ENCODE data around the gene RAET1E.
"Not testable (repeated sequence)": the region's sequence is repeated elsewhere in the genome, so short reads cannot be mapped to it uniquely, and the experiment has no call there.

Gene RAET1E

DNA sequence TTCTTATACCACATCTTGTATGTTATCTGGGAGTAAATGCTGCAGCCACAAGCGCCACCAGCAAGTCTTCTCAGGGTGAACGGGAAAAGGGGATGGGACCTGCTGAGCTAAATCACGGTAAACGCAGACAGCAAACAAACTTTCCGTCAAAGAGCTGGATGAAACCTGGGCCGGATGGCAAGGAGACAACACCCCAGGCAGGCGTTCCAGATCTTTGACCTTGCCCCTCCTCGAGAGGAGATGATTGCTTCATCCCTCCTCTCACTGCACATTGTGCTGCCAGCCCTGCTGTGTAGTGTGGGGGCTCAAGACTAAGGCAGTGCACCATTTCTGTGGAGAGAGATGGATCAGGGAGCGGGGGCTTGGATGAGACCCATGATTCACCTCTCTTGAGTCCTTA is 9.8 kb downstream of the RAET1E start:
- no peak for FAIRE-seq

DNA sequence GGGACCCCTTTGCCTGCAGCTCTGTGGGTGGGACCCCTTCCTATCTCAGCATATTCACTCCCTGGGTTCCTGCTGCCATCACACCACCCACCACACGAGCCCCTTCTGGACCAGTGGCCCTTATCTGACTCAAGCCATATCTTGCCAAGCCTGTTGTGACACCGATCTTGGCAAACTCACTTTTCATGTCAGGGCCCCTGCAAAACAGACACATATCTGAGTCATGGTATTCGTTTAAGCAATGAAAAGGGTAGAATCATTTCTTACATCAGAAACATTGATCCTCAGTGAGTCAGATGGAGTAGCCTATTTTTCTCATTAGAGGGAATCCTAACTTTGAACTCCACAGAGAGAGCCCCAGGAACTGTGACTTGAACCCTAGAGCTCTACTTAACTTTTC is 10.6 kb downstream of the RAET1E start:
- FAIRE-seq: no peak

DNA sequence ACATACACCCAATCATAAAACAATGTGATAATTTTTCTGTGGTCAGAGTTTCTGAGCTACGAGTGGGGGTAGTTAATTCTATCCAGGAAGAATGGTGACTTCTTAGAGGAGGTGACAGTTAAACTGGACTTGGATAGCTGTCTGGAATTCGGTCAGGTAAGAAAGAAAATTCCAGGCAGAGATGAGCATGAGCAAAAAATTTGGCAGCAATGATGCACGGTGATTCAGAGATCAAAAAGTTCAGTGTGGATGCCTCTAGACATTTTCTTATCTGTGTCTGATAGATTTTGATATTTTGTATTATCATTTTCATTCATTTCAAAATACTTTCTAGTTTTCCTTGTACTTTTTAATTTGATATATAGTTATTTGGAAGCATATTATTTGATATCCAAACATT is 12.0 kb downstream of the RAET1E start:
- FAIRE-seq: no peak

DNA sequence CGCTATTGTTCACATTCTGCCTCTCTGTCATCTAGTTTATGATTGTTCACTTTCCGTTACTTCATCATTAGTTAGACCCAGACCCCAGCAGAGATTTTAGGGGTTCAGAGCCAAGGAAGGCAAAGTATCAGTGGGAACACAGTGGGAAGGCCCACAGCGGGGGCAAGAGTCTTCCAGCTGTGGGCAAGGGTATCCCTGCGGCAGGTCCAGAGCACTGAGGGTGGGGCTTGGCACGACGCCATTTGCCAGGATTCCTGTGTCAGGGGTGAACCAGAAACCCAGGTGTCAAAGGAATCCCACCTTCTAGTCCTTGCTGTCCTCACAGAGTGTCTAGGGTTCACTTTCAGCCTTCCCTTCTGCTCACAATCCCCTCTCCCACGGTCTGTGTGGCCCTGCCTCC is 13.3 kb downstream of the RAET1E start:
- FAIRE-seq: no peak

DNA sequence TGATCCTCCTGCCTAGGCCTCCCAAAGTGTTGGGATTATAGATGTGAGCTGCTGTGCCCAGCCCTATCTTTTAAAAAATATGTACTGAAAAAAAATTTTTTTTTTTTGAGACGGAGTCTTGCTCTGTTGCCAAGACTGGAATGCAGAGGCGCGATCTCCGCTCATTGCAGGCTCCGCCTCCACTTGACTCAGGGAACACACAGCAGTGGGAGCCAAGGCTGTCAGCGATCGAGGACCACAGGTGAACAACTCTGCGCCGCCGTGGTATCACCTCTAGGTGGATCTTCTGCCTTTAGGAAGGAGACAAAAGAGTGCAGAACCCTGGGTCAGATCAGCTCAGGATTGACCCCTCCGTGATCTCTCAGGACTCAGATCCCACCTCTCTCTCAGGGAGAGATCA is 13.7 kb downstream of the RAET1E start:
- no peak for FAIRE-seq

DNA sequence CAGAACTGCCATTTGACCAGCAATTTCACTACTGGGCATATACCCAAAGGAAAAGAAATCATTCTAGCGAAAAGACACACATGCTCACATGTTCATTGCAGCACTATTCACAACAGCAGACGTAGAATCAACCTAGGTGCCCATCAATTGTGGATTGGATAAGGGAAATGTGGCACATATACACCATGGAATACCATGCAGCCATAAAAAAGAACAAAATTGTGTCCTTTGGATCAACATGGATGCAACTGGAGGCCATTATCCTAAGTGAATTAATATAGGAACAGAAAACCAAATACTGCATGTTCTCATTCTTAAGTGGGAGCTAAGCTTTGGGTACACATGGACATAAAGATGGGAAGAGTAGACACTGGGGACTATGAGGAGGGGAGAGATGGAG is 16.1 kb downstream of the RAET1E start:
- FAIRE-seq: no peak

DNA sequence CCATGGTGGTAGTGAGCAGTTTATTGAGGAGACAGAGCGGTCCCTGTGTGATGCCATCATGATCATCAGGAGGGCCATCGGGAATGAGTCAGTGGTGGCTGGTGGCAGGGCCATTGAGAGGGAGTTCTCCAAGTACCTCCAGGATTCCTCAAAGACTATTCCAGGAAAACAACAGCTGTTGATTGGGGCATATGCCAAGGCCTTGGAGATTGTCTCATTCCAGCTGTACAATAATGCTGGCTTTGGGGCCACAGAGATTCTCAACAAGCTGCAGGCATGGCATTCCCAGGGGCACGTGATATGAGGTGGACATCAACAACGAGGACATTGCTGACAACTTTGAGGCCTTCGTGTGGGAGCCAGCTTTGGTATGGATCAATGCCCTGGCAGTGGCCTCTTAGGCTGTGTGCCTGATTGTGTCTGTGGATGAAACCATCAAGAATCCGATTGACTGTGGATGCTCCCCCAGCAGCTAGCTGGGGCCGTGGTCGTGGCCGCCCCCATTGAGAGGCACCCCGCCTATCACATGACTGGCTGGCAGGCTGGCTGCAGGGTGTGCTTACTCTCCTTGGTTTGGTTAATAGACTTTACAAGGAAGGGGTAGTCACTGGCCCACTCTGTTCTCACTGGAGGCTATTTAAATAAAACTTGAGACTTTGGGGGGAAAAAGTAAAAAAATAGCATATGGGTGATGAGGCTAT is 16.7 kb downstream of the RAET1E start:
- no peak for FAIRE-seq

DNA sequence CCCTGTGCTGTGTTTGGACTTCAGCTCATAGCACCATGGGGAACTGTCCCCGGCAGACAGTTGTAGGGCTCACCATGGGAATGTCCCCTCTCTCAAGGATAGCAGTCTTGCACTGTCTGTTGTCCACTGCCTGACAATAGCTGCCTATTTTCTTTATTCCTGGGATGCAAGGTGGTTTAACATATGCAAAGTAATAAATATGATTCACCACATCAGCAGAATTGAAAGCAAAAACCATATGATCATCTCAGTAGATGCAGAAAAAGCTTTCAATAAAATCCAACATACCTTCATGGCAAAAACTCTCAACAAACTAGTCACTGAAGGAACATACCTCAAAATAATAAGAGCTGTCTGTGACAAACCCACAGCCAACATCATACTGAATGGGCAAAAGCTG is 20.3 kb downstream of the RAET1E start:
- FAIRE-seq: no peak

DNA sequence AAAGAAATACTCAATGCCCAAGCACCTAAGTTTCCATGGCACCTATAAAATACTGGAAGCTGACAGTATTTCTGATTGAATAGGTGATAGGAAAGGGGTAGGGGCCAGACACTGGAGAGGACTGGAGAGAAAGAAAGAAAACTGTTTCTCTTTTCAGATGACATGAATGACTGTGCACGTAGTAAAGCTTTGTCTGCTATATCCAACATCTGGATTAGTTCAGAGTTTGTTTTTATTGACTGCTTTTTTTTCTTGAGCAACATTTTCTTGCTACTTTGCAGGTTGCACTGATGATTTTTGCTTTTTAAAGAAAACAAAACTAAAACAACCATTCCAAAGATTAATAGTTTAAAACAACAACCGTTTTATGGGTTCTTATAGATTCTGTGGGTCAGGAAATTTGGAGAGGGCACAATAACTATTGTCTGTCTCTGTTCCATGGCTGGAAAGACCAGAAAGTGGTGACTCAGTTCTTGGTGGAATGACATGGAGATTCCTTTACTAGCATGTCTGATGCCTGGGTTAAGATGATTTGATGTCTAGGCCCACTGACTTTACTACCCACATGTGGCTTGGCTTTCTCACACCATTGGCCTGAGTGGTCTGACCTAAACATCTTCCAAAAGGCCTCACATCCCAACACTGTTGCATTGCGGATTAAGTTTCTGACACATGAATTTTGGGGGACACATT is 21.5 kb downstream of the RAET1E start:
- no peak for FAIRE-seq

DNA sequence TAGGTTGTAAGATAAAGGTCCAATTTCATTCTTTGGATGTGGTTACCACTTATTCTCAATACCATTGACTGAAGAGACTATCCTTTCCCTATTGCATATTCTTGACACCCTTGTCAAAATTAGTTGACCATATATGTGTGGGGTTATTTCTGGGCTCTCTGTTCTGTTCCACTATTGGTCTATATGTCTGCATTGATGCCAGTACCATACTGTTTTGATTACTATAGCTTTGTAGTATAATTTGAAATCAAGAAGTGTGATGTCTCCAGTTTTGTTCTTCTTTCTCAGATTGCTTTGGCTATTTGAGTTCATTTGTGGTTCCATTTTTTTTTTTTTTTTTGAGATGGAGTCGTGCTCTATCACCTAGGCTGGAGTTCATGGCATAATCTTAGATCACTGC is 25.7 kb downstream of the RAET1E start:
- FAIRE-seq: no peak

DNA sequence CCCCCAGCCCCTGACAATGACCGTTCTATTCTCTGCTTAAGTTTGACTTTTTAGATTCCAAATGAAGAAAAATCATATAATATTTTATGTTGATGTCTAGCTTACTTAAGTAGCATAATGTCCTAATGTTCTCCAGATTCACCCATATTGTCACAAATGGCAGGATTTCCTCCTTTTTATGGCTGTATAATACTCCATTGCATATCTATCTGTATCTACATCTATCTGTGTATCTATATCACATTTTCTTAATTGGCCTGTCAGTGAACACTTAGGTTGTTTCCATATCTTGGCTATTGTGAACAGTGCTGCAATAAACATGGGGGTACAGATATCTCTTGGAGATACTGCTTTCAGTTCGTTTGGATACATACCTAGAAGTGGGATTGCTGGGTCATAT is 26.7 kb downstream of the RAET1E start:
- FAIRE-seq: no peak

DNA sequence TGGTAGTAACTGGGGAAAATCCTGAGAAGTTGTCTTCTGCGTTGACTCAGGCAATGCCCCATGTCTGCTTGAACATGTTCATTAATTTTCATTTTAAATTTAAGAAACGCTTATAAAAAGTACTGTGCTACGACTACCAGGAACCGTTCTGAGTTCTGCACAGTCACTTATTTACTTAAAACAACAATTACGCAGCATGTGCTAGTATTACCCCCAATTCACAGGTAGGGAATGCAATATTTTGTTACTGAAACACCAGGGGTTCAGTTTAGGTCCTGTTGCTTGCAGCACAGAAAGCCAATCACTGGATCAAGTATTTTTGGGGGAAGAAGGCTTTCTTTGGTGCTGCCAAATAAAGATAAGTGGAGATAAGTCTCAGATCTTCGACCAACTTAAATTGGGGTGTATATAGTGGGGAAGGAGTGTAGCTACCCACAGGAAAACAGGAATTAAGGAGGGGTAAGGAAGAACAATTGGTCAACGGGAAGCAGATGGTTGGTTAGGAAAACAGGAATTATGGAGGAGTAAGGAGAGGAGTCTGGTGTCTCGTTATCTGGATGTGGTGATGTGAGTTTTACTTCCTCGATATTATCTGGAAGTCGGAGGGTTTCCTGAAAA is 28.5 kb downstream of the RAET1E start:
- FAIRE-seq: no peak

DNA sequence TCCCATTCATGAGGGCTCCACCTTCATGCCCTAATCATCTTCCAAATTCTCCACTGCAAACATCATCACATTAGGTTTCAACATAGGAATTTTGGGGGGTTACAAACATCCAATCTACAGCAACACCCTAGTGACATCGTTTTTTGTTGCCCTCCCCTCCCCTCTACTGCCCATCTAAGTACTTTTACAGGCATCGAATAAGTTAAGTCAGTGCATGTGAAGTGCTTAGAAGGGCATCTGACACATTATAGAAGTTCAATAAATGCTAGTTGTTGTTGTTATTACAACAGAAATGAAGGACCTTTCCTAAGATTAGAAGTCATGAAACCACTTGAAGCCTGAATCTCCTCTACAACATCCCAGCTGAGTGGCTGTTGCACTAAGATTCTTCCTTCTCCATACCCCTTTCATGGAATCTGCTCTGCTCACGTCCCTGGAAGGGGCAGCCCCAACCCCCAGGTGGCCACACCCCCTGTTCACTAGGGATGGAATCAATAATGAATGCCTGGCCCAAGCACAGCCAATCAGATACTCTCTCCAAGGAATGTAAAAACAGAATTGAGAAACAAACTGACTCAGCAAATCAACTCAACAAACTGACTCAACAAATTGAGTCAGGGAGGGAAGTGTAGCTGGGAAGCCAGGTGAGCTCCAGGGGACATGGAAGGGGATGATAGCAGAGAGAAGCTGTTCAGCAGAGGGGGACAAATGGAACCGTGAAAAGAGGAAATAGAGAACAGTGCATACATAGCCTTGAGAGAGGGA is 29.9 kb downstream of the RAET1E start:
- no peak for FAIRE-seq

DNA sequence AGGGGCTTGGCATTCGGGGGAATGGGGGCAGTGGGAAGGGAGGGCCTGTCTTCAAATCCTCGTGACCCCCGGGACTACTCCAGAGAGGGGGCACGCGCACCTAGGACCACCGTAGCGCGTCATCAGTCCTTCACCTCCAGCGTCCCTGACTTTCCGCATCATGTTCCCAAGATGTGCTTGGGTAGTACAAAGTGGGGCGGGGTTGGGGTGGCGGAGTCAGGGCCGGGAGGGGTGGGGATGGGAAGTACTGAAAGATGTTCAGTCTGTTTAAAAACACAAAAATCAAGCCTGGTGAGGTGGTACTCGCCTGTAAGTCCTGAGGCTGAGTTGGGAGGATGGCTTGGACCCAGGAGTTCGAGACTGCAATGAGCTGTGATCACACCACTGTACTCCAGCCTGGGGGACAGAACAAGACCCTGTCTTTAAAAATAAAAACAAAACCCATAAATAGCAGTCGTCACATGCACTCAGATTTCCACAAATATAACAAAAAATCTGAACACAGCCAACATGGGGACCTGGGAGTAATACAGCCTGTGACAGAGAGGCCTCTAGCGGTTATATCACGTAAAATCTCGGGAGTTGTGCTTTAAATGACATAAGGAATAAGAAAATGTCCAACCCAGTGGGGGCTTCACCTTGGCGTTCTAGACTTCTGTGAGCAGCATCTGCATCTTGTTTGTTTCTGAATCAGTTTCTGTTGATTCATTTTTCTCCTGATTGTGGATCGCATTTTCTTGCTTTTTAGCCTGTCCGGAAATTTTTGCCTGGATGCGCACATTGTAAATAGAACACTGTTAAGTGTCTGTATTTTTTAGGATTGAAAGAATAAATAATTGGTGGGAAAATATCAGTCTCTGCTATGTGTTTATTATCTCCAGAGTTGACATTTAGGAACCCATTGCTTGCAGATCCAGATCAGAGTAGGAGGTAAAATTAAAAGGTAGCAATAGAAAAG is 33.1 kb downstream of the RAET1E start:
- FAIRE-seq: no peak

DNA sequence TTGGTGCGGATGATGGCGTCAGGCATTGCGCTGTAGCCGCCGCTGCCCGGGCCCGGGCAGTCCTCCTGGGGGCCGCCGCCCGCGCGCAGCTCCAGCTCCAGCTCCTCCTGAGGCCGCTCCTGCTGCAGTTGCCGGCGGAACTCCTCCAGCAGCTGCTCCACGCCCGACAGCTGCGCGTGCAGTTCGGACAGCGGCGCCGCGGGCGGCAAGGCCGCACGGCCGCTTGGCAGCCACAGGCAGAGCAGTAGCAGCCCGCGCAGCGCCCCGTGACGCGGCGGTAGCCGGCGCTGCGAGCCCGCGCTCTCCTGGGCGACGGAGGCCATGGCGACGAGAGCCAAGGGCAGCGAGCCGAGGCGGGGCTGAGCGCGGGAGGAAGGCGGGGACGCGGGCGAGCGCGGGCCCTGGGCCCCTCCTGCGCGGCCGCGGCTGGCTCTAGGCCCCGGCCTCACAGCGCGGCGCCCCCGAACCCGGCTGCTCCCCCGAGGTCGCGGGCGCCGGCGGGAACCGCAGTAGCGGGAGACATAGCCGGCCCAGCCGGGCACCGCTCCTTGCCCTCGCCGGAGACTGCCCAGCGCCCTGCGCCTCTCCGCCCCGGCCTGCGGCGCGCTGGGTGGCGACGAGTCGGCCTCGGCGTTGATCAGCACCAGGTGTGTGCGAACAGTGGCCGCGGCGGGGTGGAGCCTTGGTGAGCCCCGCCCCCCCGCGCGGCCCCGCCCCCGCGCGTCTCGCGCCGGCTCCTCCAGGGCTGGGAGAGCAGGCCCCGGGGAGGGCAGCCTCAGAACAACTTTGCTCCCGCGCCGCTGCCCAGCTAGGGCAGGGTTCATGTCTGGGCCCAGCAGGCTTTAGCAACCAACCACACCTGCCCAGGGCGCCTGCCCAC is 34.0 kb downstream of the RAET1E start, which contains the start of gene LRP11:
Gene LRP11, minus strand, starts transcription at position 662 of the 880 bp plus-strand sequence. Its CDS starts 339 bp downstream, at position 323.
- FAIRE-seq: no peak

DNA sequence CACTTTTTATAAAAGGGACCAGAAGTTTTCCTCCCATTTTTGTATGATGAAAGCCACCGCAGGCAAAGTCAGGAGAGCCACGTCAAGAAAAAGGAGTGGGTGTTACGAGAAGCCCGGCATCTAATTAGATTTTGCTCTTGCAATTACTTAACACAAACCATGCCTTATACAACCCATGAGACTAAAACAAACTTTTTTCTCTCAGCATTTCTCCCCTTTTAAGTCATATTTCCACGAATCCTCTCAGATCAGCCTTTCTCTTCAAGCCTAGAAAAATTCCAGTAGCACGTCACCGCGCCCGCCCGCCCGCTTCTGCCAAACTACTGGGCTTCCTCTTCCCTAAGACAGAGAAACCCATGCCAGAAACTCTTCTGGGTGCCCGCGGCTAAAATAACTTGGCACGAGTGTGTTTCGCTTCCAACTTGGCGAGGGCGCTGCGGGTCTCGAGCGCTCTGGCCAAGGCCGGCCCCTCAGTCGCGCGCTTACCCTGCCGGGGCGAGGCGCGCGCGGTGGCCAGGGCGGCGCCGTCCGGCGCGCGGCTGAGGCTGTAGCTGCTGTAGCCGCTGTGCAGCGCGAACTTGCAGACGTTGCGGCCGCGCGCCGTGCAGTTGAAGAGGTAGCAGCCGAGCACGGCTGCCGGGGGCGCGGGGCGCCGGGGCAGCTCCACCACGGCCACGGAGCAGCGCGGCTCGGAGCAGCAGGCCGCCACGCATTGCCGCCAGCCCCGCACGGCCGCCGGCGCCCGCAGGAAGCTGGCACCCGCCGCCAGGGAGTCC is 34.8 kb downstream of the RAET1E start:
- no peak for FAIRE-seq

DNA sequence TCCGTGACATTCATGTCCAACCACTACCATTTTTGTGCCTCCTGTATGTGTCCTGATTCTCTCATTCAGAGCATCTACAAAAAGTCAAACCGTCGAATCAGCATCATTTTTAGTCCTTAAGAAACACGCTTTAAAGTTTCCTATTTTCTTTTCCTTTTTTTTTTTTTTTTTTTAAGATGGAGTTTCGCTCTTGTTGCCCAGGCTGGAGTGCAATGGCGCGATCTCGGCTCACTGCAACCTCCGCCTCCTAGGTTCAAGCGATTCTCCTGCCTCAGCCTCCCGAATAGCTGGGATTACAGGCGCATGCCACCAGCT is 35.5 kb downstream of the RAET1E start:
- FAIRE-seq: not testable (repeated sequence)

DNA sequence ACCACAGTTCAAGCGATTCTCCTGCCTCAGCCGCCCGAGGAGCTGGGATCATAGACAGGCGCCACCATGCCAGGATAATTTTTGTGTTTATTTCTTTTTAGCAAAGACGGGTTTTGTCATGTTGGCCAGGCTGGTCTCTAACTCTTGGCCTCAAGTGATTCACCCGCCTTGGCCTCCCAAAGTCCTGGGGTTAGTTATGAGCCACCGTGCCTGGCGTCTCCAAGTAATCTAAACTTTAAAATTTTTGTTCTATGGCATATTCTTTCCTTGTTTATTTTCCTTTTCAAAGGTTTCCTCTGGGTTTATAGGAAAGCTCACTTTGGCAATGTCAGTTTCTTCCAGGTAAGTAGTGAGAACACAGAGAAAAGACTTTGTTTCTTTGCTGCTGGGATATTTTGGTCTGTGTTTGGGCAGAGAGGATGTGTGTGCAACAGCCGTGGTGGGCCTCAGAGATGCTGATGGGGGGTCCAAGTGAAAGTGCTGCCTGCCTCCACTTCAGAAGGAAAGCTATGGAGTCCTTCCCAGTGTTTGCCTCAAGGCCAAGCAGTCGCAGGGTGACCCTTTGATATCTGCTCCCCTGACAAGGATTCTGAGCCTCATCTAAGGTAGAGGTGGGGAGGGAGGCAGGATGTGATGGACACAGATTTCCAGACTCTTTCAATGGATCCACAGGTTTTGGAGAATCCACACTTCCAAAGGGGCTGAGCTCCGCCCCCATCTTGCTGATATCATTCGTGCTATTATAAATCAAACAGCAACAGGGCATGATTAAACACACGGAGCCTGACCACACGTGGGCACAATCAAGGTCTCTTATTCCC is 36.1 kb downstream of the RAET1E start:
- no peak for FAIRE-seq

DNA sequence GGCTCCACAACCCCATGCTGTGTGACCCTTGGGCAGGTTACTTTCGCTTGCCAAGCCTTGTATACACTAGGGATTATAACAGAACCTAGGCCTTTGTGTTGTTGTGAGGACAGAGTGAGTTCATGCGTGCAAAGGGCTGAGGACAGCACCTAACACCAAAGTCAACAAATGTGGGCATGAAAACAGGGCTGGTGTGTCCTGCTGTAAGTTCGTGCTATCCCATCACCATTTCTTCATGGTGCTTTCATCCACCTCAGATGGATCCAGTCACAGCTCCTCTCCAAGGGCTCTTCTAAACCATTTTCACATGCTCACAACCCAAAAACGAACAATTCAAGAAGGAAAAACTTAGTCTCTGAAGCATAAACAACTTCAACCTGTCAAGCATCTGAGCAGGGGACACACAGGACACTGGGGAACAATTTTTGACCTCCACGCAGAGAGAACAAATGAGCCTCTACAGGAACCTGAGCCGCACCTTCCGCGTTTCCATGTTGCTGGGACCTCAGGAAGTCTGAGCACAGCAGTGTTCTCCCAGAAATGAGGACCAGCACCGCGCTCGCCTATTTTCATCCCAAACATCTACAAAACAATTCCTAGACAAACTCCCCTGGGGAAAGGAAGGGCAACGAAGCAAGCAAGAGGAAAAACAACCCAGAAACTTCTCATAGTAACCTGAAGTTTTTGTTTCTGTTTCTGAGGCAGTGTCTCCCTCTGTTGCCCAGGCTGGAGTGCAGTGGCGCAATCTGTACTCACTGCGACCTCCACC is 36.9 kb downstream of the RAET1E start:
- FAIRE-seq: no peak

Measured in TTC549 (cell line).